Epithelial cell of prostate (primary cell): Measurements from ENCODE around the gene ZFYVE9.
"Not testable (repeated sequence)": the region's sequence is repeated elsewhere in the genome, so short reads cannot be mapped to it uniquely, and the experiment has no call there.

Source experiments
- DNase-seq: peaks from one replicate; pipeline ENCODE4 v3.0.0-alpha.2; 2011; ENCODE audit warnings: low read depth, low spot score
- H3K27ac ChIP-seq: fragments of 450-650 bp; 2 replicates; pipeline ENCODE4 v1.5.1; 2017; ENCODE audit warnings: mild to moderate bottlenecking

ZFYVE9 gene

GRCh38 chr1:52150445-52150844 lies 8.6 kb downstream of the ZFYVE9 start:
- DNase-seq, H3K27ac ChIP-seq: not testable (repeated sequence)

DNA sequence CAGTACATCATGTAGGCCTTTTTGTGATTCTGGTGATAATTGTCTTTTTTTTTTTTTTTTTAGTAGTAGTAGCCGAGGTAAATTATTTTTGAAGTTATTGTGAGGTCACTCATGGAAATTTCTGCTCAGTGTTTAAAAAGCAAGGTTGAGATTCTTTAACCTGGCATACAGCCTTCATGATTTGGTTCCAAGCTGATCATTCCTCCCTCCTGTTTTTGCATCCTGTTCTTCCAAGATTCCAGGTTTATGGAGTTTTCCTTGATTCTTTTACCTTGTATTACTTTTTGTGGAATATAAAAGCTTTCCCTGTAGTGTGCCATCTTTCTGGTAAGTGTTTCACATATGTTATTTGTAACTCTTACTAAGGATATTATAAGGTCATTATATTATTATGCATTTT lies 9.1 kb downstream of the ZFYVE9 start:
- no peak for DNase-seq
- no peak overlapping the region for H3K27ac ChIP-seq

DNA sequence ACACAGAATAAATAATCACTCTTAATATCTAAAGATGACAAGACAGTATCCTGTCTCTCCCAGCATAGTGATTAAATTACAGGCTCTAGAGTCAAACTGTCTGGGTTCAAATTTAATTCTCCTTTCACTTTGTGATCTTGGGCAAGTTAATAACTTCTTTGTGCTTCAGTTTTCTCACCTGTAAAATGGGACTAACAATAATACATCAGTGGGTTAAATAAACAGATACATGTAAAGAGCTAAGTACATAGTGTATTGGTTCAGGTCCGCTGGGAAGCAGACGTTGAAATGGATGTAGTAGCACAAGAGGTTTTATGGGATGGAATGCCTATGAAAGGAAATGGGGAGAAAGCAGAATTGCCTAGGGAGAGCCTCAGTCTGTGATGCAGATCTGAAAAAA lies 10.7 kb downstream of the ZFYVE9 start:
- no peak for DNase-seq
- no peak overlapping the region for H3K27ac ChIP-seq

DNA sequence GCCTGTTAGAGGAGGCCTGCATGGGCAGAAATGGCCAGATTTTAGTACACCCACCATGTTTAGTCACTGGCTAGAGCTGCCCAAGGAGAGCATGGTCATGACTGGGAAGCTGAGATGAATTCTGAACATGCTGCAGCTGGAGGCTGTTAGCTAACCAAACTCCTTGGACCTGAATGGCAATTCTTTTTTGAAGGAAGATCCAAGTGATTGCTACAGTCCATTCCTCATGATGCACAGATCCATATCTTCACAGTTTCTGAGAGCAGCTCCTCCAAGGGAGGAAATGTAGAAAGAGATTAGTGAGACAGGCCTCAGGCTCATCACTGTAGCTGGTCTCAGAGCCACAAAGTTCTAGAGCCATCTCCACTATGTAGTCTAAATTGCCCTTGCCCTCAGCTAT lies 11.1 kb downstream of the ZFYVE9 start:
- no peak for DNase-seq
- no peak overlapping the region for H3K27ac ChIP-seq

- no peak overlapping the region for H3K27ac ChIP-seq
- DNase-seq = no peak
These were observed 12.0 kb downstream of the ZFYVE9 start for GRCh38 chr1:52153898-52154297.

- no peak overlapping the region for H3K27ac ChIP-seq
- no peak for DNase-seq
These were observed 14.6 kb downstream of the ZFYVE9 start for GRCh38 chr1:52156460-52156859.

DNA sequence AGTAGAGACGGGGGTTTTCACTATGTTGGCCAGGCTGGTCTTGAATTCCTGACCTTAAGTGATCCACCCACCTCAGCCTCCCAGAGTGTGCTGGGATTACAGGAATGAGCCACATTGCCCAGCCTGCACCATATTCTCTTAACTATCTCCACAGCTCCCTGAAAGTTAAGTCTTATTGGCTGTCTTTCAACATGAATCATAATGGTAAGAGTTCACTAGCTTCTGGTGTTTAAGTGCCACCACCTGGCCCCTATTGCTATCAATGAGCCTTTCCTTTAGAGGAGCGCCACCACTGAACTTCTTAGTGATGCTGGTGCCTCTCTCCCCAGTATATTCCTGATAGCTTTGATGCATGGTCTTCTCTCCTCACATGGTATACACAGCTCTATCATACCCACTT lies 15.7 kb downstream of the ZFYVE9 start:
- no peak for DNase-seq
- H3K27ac ChIP-seq = peak overlapping the region; percentile 89

DNA sequence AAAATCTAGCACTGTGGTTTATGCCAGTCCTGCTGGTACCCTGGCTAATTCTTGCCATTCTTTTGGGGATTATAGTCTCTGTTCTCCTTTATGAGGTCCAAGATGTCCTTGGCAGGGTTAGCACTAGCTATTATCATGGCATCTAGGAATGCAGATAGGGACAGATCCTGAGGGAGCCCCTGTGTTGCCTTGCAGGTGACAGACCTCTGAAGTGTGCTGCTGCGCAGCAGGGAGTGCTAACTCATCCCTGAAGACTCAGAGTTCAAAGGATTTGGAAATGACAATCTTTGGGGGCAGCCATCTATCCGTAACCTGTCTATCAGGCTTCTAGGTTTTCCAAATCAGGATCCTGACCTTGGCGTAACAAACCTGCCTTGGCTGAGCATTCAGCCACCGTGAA lies 16.3 kb downstream of the ZFYVE9 start:
- peak overlapping the region; percentile 89 for H3K27ac ChIP-seq
- DNase-seq = no peak

GRCh38 chr1:52159033-52159789 lies 17.3 kb downstream of the ZFYVE9 start:
- no peak for DNase-seq
- peak overlapping the region; percentile 89 for H3K27ac ChIP-seq

DNA sequence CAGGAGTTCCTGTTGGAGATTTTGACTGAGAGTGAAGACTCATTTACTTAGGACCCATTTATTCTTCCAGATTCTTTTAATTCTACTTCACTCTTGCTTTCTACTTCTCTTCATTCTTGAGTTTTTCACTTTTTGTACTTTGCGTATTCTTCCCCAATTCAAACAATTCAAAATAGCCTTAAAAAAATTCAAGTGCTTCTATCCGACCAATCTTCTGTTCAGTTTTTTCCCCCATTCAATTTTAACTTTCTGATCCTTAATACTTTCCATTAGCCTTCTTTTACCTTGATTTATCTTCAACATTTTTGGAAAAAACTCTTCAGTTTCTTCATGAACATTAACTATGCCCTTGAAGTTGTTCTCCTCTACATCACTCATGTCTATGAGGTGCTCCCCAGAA lies 21.1 kb downstream of the ZFYVE9 start:
- no peak for DNase-seq
- H3K27ac ChIP-seq = no peak overlapping the region

DNA sequence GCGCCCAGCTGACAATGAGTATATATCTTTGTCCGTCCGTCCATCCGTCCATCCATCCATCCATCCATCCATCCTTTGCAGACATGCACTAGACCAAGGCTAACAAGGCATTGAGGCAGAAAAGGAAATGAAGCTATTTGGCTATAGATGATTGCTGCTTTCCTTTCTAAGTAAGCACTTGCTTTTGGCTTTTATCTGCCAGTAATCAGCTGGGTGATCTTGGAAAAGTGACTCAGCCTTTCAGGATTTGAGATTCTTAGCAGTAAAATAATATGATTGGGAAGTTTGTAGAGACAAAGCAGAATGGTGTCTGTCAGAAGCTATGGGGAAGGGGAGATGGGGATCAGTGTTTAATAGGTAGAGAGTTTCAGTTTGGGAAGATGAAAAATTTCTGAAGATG lies 22.7 kb downstream of the ZFYVE9 start:
- no peak overlapping the region for H3K27ac ChIP-seq
- DNase-seq = no peak

GRCh38 chr1:52166996-52167753 lies 25.3 kb downstream of the ZFYVE9 start:
- H3K27ac ChIP-seq = no peak overlapping the region
- DNase-seq = no peak

DNA sequence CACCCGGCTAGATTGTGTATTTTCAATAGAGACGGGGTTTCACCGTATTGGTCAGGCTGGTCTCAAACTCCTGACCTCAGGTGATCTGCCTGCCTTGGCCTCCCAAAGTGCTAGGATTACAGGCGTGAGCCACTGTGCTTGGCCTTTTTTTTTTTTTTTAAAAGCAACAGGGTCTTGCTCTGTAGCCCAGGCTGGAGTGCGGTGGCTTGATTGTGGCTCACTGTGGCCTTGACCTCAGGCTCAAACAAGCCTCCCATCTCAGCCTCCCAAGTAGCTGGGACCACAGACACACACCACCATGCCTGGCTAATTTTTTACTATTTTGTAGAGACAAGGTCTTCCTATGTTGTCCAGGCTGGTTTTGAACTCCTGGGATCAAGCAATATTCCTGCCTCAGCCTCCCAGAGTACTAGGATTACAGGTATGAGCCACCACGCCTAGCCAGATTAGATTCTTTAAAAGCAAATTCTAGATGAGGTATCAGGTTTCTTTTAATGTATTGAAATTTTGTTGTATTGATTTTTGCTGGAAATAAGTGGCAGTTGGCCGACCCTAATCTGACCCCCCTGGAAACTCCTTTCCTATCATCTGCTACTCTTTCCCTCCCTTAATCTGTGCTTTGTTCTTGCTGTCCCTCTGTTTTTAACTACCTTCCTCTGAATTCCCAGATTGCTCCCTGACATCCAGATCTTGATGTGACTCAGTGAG lies 26.6 kb downstream of the ZFYVE9 start:
- no peak overlapping the region for H3K27ac ChIP-seq
- no peak for DNase-seq

DNA sequence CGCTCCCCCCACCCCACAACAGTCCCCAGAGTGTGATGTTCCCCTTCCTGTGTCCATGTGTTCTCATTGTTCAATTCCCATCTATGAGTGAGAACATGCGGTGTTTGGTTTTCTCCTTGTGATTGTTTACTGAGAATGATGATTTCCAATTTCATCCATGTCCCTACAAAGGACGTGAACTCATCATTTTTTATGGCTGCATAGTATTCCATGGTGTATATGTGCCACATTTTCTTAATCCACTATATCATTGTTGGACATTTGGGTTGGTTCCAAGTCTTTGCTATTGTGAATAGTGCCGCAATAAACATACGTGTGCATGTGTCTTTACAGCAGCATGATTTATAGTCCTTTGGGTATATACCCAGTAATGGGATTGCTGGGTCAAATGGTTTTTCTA lies 29.3 kb downstream of the ZFYVE9 start:
- not testable (repeated sequence) for H3K27ac ChIP-seq, DNase-seq

GRCh38 chr1:52179073-52179472 lies 37.2 kb downstream of the ZFYVE9 start:
- H3K27ac ChIP-seq = no peak overlapping the region
- peak; percentile 18 for DNase-seq

DNA sequence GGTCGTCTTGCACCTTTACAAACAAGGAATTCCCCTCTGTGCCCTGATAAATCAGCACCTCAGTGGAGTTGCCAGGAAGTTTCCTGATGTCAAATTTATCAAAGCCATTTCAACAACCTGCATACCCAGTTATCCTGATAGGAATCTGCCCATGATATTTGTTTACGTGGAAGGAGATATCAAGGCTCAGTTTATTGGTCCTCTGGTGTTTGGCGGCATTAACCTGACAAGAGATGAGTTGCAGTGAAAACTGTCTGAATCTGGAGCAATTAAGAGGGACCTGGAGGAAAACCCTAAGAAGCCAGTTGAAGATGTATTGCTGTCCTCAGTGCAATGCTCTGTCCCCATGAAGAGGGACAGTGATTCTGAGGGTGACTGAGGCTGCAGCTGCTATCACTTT lies 38.3 kb downstream of the ZFYVE9 start:
- DNase-seq = no peak

GRCh38 chr1:52181759-52182158 lies 39.9 kb downstream of the ZFYVE9 start:
- H3K27ac ChIP-seq = not testable (repeated sequence)

More for the DNA sequence above, 38.3 kb downstream of the ZFYVE9 start:
- no peak overlapping the region for H3K27ac ChIP-seq

GRCh38 chr1:52182328-52182727 lies 40.4 kb downstream of the ZFYVE9 start:
- H3K27ac ChIP-seq, DNase-seq: not testable (repeated sequence)

More at GRCh38 chr1:52181759-52182158, 39.9 kb downstream of the ZFYVE9 start:
- DNase-seq = not testable (repeated sequence)

DNA sequence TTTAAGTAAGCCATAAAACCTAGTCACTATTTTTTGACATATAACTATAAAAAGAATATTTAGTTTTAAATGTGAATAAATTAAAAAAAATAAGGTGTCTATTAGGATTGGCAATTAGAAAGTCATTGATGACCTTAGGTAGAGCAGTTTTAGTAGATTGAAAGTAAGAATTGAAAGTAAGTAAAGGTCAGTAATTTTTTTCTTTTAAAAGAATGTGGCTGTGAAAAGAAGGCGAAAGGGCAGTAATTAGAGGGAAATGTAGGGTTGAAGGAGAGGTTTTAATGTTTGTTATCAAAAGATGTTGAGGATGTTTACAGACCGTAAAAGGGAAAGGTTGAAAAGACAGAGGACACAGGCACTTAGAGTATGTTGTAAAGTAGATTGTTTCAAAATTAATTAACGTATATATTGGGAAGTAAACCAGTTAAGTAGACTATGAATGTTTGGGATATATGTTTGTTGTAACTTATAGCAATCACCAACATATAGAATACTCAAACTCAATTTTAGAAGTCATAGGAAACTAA lies 41.0 kb downstream of the ZFYVE9 start:
- H3K27ac ChIP-seq = no peak overlapping the region
- no peak for DNase-seq

DNA sequence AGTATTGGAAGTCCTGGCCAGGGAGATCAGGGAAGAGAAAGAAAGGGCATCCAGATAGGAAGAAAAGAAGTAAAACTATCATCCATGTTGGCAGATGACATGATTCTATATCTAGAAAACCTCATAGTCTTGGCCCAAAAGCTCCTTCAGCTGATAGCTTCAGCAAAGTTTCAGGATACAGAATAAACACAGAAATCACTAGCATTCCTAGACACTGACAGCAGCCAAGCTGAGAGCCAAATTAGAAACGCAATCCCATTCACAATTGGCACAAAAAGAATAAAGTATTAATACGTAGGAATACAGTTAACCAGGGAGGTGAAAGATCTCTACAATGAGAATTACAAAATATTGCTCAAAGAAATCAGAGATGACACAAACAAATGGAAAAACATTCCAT lies 44.6 kb downstream of the ZFYVE9 start:
- no peak for DNase-seq
- no peak overlapping the region for H3K27ac ChIP-seq
